SU-DHL-6 (cell line): Measurements from ENCODE around the gene ZNF580.

Source experiments
- CTCF ChIP-seq: fragments of 200-600 bp; sonication (generic); IDR thresholded peaks from one replicate; pipeline ENCODE4 v1.5.1; 2017; ENCODE audit warnings: antibody characterized with exemption, mild to moderate bottlenecking, low read length, moderate library complexity; ENCODE audit not compliant: insufficient read depth, poor library complexity, severe bottlenecking
- EZH2phosphoT487 ChIP-seq: fragments of 200-600 bp; sonication (generic), shearing (Covaris generic); conservative IDR thresholded peaks from 2 replicates; pipeline ENCODE4 v1.6.1; 2018; ENCODE audit warnings: mild to moderate bottlenecking, antibody characterized with exemption, low read length, moderate library complexity, mixed read lengths

- TF ChIP-seq CTCF (no peak), EZH2phosphoT487 (no peak)
These were observed 5.5 kb upstream of the ZNF580 start for GRCh38 chr19:55635334-55635717.
